ENCODE results near the gene ALDH9A1.
"Not testable (repeated sequence)": the region's sequence is repeated elsewhere in the genome, so short reads cannot be mapped to it uniquely, and the experiment has no call there.

Gene ALDH9A1

DNA sequence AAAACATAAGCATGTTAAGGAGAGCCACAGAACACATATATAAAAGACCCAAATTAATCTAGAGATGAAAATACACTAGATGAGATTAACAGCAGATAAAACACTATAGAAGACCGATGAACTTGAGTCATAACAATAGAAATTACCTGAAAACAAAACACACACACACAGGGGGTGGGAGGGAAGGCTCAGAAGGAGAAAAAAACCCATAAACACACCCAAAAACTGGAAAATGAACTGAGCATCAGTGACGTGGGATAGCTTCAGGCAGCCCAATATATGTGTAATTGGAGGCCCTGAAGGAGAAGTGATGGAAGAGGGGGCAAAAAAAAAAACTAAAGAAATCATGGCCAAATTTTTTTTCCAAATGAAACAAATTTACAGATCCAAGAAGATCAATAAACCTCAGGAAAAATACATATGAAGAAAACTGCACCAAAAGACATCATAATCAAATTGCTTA is 11.4 kb downstream of the ALDH9A1 start:
- no peak for DNase-seq (ENCODE audit: low read depth)

DNA sequence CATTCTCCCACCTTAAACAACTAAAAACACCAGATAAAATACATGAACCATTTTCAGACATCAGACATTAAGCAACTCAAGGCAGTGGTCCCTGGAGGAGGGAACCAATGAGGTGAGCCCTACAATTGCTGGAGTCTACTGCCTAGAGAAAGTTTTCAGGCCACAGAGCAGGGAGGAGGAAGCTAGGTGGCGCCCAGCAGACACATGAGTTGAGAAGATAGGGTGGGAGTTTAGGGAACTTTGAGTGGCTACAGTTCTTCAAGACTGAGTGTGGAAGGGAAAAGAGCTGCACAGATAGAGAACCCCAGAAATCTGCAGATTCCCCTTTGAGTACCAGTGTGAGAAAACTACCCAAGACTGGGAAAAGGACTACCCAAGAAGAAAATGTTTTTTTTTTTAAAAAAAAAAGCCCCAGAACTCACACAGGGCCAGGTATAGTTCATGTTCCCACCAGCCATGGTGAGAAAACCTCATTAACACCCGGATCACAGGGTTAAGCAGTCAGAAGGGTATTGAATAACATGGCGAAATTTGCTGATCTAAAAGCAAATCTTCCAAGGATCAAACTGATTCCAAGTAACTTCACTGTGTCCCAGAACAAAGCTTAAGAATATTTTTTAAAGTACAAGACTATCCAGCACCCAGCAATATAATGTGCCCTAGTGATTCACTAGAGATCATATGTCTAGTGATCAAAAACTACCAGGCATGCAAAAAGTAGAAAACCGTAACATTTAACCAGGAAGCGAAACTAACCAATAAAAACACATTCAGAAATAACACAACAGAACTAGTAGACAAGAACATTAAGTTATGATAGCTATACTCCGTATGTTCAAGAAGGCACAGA is 12.0 kb downstream of the ALDH9A1 start:
- no peak for DNase-seq (ENCODE audit: low read depth)

DNA sequence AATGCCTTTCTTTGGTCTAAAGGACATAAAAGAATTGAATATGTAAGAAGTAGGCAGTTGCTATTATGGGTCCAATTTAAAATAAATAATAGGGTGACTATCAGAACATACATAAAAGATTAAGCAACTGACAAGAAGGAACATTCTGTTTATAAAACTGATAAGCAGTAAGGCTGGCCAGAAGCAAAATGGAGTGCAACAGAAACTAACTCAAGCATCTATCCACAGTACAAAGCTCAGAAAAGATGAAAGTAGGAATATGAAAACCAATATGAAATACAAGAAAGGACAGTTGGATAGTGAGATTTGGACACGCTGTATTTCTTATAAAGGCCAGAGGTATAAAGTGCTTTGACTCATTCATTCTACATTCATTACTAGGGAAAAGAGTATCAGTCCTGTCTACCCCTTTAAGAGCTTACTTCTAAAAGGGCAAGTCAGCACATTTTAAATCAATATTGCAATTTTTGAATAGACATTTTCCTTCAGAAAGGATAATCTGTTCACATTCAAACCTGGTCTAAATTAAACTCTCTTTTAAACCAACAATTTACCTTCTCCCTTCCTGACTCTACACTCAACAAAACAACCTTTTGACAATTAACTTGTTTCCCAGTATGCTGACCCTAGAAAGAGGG is 14.4 kb downstream of the ALDH9A1 start:
- no peak for DNase-seq (ENCODE audit: low read depth)

DNA sequence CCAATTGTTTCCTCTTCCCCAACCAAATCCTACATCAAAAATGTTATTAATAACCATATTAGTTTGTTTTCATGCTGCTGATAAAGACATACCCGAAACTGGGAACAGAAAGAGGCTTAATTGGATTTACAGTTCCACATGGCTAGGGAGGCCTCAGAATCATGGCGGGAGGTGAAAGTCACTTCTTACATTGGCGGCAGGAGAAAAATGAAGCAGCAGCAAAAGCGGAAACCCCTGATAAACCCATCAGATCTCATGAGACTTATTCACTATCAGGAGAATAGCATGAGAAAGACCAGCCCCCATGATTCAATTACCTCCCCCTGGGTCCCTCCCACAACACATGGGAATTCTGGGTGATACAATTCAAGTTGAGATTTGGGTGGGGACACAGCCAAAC is 17.6 kb downstream of the ALDH9A1 start:
- not testable (repeated sequence) for DNase-seq (ENCODE audit: low read depth)

DNA sequence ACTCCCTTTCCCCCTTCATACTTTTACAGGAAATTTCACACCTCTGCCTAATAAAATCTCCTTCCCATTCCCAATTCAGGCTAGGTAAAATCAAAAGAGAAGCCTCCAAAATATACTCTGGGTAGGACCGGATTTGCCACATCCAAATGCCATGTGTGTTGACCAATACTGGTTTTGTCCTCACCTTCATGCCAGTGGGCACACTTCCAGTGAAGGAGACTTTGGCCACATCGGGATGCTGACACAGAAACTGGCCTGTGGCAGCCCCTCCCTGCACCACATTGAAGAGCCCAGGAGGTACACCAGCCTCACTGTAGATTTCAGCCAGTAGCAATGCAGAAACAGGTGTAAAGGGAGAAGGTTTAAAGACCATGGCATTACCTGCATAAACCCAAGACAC is 18.1 kb downstream of the ALDH9A1 start:
- DNase-seq (ENCODE audit: low read depth), result no peak

DNA sequence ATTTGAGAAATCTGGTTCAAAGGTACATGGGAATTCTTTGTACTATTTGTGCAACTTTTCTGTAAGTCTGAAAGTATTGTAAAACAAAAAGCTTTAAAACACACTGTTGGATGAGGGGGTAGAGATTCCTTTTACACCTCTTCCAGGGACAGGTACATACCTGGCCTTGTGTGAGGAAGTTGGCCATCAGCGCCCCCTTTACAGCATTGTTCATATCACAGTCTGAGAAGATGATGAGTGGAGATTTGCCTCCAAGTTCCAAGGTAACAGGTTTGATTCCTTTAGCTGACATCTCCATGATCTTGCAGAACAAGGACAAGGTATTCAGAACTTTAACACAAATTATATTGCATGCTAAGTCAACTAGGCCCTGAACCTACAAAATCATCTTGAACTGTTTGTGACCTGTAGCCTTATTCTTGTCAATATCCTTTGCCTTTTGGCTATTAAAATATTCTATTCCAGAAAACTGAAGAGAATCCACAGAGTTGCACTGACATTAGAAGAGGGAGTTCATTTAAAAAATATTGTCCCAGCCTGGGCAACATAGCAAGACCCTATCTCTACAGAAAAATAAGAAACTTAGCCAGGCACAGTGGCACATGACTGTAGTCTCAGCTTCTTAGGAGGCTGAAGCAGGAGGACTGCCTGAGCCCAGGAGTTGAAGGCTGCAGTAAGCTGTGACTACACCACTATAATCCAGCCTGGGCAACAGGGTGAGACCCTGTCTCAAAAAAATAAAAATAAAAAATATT is 18.9 kb downstream of the ALDH9A1 start:
- DNase-seq (ENCODE audit: low read depth), result no peak

DNA sequence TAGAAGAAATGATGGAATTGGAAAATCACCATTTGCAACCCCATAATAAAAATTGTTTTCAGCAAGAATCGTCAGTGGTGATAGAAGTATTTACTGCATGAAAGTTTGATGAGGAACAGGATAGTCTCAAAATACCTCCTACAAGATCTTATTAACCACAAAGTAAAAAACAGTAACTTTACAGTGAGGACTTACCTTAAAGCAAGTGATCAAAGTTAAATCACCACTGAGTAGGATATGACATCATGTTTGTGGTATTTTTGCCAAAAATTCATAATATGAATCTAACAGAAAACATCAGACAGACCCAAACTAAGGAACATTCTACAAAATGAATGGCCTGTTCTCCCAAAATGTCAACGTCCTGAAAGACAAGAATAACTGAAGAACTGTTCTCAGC is 19.9 kb downstream of the ALDH9A1 start:
- no peak for DNase-seq (ENCODE audit: low read depth)

DNA sequence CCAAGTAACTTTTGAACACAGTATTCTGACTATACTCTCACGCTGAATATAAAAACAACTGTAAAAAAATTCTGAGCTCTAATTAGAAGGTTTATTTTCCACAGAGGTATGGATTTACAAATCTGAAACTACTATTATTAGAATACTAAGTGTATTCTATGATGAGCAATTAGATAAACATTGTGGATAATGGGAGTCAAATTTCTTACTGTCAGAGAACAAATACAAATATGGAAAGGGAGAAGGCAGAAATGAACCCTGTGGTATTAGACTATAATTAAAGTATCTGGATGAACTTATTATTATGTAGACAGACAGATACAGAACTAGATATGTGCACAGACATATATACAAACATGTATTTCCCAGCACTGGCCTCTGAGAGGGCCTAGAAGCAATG is 22.6 kb downstream of the ALDH9A1 start:
- DNase-seq (ENCODE audit: low read depth), result no peak

DNA sequence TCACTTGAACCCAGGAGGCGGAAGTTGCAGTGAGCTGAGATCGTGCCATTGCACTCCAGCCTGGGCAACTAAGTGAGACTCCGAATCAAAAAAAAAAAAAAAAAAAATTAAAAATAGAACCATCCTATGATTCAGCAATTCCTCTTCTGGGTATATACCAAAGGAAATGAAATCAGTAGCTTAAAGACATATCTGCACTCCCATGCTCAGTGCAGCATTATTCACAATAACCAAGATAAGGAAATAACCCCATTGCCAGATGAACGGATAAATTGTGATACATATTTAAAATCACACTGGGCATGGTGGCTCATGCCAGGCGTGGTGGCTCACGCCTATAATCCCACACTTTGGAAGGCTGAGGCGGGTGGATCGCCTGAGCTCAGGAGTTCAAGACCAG is 23.8 kb downstream of the ALDH9A1 start:
- no peak for DNase-seq (ENCODE audit: low read depth)

DNA sequence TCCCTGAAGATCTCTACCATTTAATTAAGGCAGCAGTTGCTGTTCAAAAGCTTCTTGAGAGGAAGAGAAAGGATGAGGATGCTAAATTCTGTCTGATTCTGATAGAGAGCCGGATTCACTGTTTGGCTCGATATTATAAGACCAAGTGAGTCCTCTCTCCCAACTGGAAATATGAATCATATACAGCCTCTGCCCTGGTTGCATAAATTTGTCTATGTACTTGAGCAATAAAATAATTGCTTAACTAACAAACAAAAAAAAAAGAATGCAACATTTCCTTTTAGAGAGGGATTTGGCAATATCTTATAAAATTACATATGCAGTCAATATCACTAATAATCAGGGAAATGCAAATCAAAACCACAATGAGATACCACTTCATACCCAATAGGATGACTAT is 26.8 kb downstream of the ALDH9A1 start:
- peak; percentile 11 for DNase-seq (ENCODE audit: low read depth)

DNA sequence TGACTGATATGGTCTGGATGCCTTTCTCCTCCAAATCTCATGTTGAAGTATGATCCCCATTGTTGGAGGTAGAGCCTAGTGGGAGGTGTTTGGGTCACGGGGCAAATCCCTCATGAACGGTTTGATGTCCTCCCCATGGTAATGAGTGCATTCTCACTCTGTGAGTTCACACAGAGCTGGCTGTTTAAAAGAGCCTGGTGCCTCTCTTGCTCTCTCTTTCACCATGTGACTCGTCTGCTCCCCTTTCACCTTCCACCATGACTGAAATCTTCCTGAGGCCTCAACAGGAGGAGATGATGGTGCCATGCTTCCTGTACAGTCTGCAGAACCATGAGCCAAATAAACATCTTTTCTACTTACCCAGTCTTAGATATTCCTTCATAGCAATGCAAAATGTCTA is 30.2 kb downstream of the ALDH9A1 start:
- no peak for DNase-seq (ENCODE audit: low read depth)

DNA sequence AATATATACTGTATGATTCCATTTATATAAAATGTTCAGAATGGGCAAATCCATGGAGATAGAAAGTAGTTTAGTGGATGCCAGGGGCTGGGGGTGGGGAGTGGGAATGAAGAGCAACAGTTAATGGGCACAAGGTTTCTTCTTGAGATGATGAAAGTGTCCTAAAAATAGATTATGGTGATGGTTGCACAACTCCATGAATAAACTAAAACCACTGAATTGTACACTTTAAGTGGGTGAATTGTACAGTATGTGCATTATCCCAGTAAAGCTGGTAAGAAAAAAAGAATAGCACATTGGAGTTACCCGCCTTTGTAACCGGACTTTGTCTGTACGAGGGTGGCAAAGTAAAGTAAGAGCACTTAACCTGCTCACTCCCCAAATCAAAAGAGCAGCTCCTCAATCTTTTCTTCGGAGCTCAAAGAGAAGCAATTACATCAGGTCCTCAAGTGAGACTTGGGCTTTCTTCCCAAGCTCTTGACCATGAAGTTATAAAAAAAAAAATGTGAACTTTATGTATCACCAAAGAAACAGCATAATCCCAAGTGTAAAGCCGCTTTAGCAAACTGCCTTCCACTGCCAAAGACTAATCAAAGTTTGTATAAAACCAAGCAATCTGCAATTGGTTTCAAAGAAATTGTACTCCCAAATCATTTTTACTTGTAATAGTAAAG is 32.1 kb downstream of the ALDH9A1 start:
- DNase-seq (ENCODE audit: low read depth), result peak; percentile 26

DNA sequence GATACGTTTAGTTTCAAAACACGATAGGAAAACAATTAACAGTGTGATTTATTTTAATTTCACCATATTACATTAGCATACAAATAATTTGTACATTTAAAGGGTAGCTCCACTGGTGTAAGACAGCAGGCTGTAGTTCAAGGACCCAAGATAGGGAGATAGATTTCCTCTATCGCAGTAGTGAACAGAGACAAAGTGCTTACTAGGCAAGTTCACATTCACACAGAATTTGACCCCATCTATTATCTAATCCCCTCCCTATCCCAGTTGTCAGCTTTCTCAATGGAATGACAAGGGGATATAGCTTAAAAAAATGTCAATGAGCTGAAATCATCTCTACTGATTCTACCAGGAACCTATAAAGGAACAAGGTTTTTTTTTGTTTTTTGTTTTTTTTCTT is 36.2 kb downstream of the ALDH9A1 start:
- DNase-seq (ENCODE audit: low read depth), result no peak

DNA sequence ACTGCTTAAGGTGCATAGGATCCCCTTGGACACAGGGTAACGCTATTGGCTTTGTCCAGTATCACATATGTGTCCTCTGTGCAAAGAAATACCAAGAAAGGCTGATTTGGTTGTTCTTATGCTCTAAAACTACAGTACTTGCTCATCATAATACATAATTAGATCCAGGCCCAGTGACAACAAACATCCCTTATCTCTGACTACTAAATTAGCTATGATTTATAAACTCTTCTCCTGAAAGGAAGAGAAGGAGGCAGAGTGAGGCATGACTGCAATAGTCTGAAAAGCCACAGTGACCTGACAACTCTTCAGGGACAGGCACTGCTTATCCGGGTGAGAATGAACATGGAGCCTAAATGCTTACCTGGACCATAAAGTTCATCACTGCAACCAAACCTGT is 36.7 kb downstream of the ALDH9A1 start:
- DNase-seq (ENCODE audit: low read depth), result no peak

DNA sequence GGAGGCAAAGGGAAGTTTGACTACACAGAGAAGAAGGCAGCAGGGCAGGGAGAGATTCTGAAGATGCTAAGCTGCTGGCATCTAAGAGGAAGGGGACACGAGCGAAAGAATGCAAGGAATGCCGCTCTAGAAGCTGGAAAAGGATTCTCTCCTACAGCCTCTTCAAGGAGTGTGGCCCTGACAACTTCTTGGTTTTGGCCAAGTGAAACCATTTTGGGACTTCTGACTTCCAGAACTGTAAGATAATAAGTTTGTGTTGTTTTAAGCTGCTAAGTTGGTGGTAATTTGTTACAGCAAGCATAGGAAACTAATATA is 38.8 kb downstream of the ALDH9A1 start:
- no peak for DNase-seq (ENCODE audit: low read depth)

DNA sequence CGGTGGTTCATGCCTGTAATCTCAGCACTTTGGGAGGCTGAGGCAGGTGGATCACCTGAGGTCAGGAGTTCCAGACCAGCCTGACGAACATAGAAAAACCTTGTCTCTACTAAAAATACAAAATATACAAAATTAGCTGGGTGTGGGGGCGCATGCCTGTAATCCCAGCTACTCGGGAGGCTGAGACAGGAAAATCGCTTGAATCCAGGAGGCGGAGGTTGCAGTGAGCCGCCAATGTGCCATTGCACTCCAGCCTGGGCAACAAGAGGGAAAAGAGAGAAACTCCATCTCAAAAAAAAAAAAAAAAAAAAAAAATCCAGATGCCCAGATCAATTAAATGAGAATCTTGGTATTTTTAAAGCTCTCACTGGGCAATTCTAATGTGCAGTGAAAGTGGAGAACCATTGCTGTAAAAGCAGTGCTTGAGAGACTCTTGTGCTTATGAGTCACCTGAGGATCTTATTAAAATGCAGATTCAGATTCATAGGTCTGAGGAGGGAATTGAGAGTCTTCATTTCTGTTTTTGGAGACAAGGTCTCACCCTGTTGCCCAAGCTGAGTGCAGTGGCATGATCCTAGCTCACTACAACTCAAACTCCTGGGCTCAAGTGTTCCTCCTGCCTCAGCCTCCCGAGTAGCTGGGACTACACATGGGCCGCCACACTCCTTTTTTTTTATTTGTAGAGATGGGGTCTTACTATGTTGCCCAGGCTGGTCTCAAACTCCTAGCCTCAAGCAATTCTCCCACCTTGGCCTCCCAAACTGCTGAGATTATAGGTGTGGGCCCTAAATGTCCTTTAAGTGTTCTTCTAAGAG is 39.4 kb downstream of the ALDH9A1 start:
- DNase-seq (ENCODE audit: low read depth), result not testable (repeated sequence)

DNA sequence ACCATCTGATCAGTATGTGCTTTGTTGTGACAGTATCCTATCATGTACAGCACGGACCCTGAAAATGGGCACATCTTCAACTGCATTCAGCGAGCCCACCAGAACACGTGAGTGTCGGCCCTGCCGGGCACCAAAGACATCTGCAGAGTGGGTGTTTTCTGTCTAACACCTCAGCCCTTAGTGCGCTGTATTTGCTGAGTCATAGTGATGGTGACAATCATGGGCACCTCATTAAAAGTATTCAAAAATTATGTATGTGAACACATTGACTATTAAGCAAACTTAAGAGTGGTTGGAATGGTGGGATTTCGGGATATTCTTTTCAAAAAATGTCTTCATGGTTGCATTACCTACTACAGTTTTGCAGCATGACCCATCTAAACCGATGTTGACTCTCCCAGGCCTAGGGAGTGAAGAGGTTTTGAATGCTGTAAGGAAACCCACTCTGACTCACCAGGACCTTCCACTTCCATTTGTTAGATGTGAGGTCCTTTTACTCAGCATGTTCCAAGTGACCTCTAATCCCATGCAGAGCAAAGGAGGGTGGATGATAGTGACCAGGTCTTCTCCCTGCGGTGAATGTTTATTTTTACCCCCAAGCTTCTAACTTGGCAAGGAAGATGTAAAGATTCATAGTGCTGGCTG is 47.3 kb downstream of the ALDH9A1 start:
- no peak for DNase-seq (ENCODE audit: low read depth)

DNA sequence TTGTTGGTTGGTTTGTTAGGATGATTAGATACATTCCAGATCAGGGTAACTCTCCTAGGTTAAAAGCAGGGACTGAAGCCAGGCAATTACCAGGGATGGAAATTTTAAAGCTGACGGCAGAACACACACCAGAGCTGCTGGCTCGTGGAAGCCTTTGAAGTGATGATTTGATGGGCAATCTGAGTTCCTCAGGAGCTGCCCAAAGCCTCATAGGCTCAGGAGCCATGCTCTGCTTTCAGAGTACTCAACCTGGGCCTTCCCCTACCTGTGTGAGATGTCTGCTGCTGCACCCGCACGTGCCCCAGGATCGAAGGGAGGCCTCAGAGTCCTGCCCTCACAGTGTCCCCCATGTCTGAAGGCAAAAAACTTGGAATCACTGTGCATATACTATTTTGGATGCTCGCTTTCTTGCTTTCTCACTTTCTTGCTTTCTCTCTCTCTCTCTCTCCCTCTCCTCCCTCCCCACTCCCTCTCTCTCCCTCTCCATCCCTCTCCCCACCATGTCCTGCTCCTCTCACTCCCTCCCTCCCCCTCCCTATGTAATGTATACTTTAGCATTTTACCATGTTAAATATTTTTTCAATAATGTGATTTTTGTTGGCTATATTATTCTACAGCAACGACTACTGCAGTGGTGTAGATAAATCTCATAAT is 49.3 kb downstream of the ALDH9A1 start:
- DNase-seq (ENCODE audit: low read depth), result no peak

DNA sequence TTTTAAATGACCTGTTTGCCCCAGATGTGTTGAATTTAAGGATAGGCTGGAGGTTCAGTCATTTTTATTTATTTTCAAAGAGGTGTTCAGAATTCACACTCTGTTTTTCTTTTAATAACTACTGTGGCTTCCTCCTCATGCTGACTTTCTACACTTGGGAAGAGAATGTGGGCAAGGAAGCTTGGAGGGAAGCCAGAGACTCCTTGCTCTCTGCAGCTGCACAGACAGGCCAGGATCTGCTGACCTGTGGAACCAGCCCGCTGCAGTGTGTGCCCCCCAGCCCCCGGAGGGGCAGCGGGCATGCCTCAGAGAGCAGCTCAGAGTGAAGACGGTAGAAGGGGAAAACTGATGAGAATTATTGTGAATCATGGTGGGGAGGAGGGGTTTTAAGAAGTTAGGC is 50.4 kb downstream of the ALDH9A1 start:
- DNase-seq (ENCODE audit: low read depth), result no peak

DNA sequence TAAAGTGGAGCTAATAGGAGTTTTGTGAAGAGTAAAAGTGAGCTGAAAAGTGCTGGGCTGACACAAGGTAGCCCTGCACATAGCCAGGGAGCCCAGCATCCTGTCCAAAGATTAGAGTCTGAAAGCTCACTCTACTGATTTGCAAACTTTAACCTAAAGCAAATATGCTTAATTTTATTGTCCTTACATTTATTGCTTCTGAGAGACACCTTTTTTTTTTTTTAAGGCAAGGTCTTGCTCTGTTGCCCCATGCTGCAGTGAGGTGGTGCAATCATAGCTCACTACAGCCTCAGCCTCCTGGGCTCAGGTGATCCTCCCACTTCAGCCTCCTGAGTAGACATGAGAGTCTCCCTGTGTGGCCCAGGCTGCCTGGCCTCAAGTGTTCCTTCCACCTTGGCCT is 50.8 kb downstream of the ALDH9A1 start:
- DNase-seq (ENCODE audit: low read depth), result no peak
